Measurements from ENCODE around the gene MAPRE3.
"Not testable (repeated sequence)": the region's sequence is repeated elsewhere in the genome, so short reads cannot be mapped to it uniquely, and the experiment has no call there.

Gene MAPRE3

DNA sequence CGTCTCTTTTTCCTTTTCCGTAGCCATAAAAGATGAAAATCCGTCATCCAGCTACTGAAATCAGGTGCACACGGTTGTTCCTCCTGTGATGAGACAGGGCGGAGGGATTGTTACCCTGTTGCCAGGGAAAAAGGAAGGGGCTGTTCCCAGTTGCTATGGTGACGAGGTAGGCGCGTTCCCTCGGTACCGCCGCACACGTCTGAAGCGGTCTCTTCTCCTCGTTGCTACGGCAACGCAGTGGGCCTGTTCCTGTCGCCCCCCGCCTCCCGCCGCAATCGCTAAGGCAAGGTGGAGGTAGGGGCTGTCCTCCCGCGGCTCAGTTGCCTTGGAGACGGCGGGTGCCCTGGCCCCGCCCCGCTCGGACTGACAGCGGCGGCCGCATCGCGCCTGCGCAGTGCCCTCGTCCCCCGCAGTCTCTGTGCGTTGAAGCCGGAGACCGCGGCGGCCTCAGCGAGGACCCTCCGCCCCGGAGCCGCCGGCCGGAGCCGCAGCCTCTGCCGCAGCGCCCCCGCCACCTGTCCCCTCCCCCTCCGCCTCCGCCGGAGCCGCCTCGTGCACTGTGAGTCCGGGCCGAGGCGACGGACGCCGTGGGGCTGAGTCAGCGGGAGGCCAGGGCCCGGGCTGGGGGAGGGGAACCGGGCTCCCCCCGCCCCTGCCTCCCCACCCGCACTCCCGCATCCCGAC is at the start of gene MAPRE3:
Gene MAPRE3, plus strand, starts transcription at position 394 of the 684 bp plus-strand sequence. CDS start 51,582 bp downstream, outside the sequence.
- H3K4me3 ChIP-seq (replicated peaks; ENCODE audit: low read depth, low read length): peak within 1 kb of the TSS; percentile 72
- H3K36me3 ChIP-seq (ENCODE audit: control insufficient read depth, insufficient read depth, low read length): no peaks in the 10 kb centered on the region
- TF ChIP-seq, protein P1, sequence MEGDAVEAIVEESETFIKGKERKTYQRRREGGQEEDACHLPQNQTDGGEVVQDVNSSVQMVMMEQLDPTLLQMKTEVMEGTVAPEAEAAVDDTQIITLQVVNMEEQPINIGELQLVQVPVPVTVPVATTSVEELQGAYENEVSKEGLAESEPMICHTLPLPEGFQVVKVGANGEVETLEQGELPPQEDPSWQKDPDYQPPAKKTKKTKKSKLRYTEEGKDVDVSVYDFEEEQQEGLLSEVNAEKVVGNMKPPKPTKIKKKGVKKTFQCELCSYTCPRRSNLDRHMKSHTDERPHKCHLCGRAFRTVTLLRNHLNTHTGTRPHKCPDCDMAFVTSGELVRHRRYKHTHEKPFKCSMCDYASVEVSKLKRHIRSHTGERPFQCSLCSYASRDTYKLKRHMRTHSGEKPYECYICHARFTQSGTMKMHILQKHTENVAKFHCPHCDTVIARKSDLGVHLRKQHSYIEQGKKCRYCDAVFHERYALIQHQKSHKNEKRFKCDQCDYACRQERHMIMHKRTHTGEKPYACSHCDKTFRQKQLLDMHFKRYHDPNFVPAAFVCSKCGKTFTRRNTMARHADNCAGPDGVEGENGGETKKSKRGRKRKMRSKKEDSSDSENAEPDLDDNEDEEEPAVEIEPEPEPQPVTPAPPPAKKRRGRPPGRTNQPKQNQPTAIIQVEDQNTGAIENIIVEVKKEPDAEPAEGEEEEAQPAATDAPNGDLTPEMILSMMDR (IDR thresholded peaks at IDR 0.05; ENCODE audit: insufficient read depth, low read length, poor library complexity, severe bottlenecking): no peak
- peak; percentile 80 for DNase-seq (ENCODE audit: extremely low read depth, insufficient read length)
- no peaks in the 10 kb centered on the region; the same call in 1 of the 2 replicates for H3K27me3 ChIP-seq (replicated peaks; ENCODE audit: control insufficient read depth, insufficient read depth, low read length)

DNA sequence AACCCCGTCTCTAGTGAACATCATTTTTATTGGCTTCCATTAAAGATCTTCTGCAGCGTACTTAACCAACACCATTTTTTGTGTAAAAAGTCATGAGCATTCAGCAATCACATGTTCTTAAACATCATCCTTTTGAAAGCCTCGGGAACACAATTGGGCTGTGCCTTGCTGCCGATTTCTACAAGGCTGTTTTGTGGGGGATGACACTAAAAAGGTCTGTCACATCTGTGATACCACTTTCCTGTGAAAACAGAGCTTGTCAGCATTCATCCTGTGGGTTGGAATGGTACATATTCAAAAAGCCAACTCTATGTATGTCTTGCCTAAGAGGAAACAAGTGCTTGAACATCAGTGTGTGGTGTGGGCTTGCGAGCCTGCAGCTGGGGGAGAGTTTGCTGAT is 49.1 kb upstream of the MAPRE3 start:
- Histone ChIP-seq H3K27me3 (replicated peaks; ENCODE audit: control insufficient read depth, insufficient read depth, low read length) (peaks cover 2% of the 10 kb centered on the region; the same call in 1 of the 2 replicates), H3K36me3 (ENCODE audit: control insufficient read depth, insufficient read depth, low read length) (no peaks in the 10 kb centered on the region), H3K4me3 (replicated peaks; ENCODE audit: low read depth, low read length) (no peak overlapping the region)
- no peak for DNase-seq (ENCODE audit: extremely low read depth, insufficient read length)
- TF ChIP-seq, protein P1 (IDR thresholded peaks at IDR 0.05; ENCODE audit: insufficient read depth, low read length, poor library complexity, severe bottlenecking): no peak

DNA sequence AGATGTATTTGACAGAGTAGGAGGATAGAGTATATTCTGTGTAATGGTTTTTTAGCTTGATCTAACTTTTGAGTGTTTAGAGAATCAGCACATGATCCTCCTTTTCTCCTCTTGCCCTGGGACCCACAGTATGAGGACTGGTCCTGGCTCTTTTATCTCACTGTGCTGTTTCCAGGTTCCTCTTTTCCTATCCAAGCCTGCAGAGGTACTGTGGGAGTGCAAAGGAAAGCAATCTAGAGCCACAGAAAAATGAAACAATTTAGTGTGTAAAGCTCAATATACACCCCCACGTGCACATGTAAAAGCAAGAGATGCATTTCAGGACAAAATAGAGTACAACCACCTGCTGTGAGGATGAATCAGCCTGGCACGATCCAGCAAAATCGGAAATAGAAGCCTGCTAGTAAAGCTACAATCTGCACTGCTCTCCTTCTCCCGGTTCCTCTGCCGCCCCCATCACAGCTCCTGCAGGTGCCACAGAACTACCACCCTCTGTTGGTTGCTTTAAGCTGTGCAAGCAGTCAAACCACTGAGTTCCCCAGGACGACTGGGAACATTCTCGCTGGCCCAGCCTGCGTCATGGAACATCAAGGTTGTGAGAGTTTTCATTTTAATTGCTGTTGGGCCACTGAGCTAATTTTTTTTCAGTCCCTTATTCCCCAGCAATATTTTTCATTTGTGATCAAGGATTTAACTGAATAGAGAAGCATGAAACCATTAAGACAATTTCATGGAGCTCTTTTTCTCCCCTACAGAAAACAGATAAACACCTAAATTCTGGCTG is 47.8 kb upstream of the MAPRE3 start:
- Histone ChIP-seq H3K27me3 (replicated peaks; ENCODE audit: control insufficient read depth, insufficient read depth, low read length) (peaks cover 2% of the 10 kb centered on the region; the same call in 1 of the 2 replicates), H3K4me3 (replicated peaks; ENCODE audit: low read depth, low read length) (no peak overlapping the region), H3K36me3 (ENCODE audit: control insufficient read depth, insufficient read depth, low read length) (no peaks in the 10 kb centered on the region)
- DNase-seq (ENCODE audit: extremely low read depth, insufficient read length): no peak
- TF ChIP-seq, protein P1 (IDR thresholded peaks at IDR 0.05; ENCODE audit: insufficient read depth, low read length, poor library complexity, severe bottlenecking): peak; percentile 76

DNA sequence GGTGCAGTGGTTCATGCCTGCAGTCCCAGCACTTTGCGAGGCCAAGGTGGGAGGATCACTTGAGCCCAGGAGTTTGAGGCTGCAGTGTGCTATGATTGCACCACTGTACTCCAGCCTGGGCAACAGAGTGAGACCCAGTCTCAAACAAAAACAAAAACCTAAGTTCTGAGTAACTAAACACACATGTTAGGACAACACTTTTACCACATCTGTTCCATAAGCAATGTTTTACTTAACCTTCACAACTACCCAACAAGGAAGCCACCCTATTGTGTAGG is 47.3 kb upstream of the MAPRE3 start:
- H3K27me3 ChIP-seq (replicated peaks; ENCODE audit: control insufficient read depth, insufficient read depth, low read length); H3K36me3 ChIP-seq (ENCODE audit: control insufficient read depth, insufficient read depth, low read length); H3K4me3 ChIP-seq (replicated peaks; ENCODE audit: low read depth, low read length); DNase-seq (ENCODE audit: extremely low read depth, insufficient read length): not testable (repeated sequence)

DNA sequence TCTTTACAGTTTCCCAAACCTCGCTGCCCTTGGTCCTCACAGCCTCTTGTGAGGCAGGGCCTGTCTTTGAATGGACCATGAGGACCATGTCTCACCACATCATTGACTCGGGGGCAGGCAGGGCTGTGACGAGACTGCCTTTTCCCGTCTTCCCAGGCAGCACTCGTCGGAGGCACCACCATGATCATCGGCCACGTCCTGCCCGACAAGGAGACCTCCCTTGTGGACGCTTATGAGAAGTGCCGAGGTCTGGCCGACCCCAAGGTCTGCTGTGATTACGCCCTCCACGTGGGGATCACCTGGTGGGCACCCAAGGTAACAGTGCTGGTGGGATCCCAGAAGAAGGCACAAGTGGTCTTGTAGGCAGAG is 45.7 kb upstream of the MAPRE3 start:
- Histone ChIP-seq H3K36me3 (ENCODE audit: control insufficient read depth, insufficient read depth, low read length) (no peaks in the 10 kb centered on the region), H3K4me3 (replicated peaks; ENCODE audit: low read depth, low read length) (no peak overlapping the region), H3K27me3 (replicated peaks; ENCODE audit: control insufficient read depth, insufficient read depth, low read length) (peaks cover 2% of the 10 kb centered on the region; the same call in 1 of the 2 replicates)
- DNase-seq (ENCODE audit: extremely low read depth, insufficient read length): no peak
- TF ChIP-seq, protein P1 (IDR thresholded peaks at IDR 0.05; ENCODE audit: insufficient read depth, low read length, poor library complexity, severe bottlenecking): no peak

DNA sequence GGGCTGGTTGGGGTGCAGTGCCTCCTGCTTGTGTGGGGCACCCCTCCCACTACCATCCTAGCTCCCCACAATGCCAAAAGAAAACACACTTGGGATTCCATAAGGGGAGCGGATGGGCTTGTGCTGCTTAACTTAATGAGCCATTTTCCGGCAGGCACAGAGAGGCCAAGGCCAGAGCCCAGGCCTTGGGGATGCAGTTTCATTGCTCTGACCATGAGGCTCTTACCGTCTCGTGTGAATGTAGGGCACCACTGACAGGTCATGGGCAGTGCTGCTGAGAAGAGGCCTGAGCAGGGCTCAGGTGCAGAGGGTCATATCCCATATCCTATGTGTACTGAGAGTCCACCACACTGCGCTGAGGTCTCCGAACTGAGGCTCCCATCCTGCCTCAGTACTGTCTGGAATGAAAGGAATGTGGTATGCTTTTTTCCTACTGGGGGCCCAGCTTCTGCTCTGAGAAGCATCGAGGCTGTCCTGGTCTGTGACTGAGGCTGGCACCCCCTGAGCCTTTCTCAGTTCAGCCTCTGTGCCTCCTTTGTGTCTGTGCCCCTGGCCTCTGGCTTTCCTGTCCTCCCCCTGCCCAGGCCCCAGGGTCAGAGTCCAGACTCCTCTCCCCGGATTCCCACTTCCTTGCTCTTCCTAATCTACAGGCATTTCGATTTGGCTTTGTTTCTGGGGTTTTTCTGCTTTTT is 45.2 kb upstream of the MAPRE3 start:
- peaks cover 2% of the 10 kb centered on the region; the same call in 1 of the 2 replicates for H3K27me3 ChIP-seq (replicated peaks; ENCODE audit: control insufficient read depth, insufficient read depth, low read length)
- no peak for DNase-seq (ENCODE audit: extremely low read depth, insufficient read length)
- H3K4me3 ChIP-seq (replicated peaks; ENCODE audit: low read depth, low read length): no peak overlapping the region
- TF ChIP-seq, protein P1 (IDR thresholded peaks at IDR 0.05; ENCODE audit: insufficient read depth, low read length, poor library complexity, severe bottlenecking): no peak
- H3K36me3 ChIP-seq (ENCODE audit: control insufficient read depth, insufficient read depth, low read length): no peaks in the 10 kb centered on the region
